Mucosa of descending colon (tissue), 3 donors: ENCODE measurements around the gene JUND. TPM values are rescaled to one million over a fixed set of nuclear protein-coding genes. Genes with fewer than 3 reads are reported as not detected.
A peak's percentile ranks its signal among the peaks of the same experiment; 100 is the strongest.

ENCODE experiments used
- ATAC-seq: fragments of 200-7000 bp; cut with Tn5 transposase; one replicate; pipeline ENCODE4 v1.9.1; 2020; ENCODE audit warnings: mild to moderate bottlenecking, moderate library complexity
- DNase-seq, 3 donors: peaks; one replicate each; pipeline ENCODE4 v3.0.0-alpha.2; 2020
- H3K36me3 ChIP-seq: fragments of 200-600 bp; one replicate; pipeline ENCODE4 v1.8.0; 2021; ENCODE audit warnings: low read depth, mild to moderate bottlenecking
- H3K4me1 ChIP-seq: fragments of 200-600 bp; one replicate; pipeline ENCODE4 v1.8.0; 2021; ENCODE audit warnings: low read depth, mild to moderate bottlenecking
- H3K4me3 ChIP-seq: fragments of 200-600 bp; one replicate; pipeline ENCODE4 v1.8.0; 2021; ENCODE audit warnings: mild to moderate bottlenecking
- H3K9me3 ChIP-seq: fragments of 200-600 bp; one replicate; pipeline ENCODE4 v1.8.0; 2021; ENCODE audit warnings: mild to moderate bottlenecking
- intact Hi-C, 2 donors: fragments of 100-400 bp; cut with DNase I in 1 of 2; cut with micrococcal nuclease in 1 of 2; formaldehyde crosslinking; loops; one replicate each; pipeline versions ENCODE4 v1.11.0 to v1.11.1; 2022; cut with DNase I, micrococcal nuclease
- total RNA-seq, 3 donors: library from RNA; stranded (reverse); fragmentation: NEBNext Ultra II Directional in 2 of 3; extraction: Animal tissue kit (Norgen Biotek cat#: 25700) in 2 of 3; gene quantifications; one replicate each; pipeline versions ENCODE4 v1.2.1 to v1.2.4, GENCODE V29; 2021 to 2023
- TF ChIP-seq, protein P1 (sequence below): fragments of 200-600 bp; IDR thresholded peaks from one replicate; pipeline ENCODE4 v1.8.0; 2022; ENCODE audit warnings: antibody characterized with exemption, mild to moderate bottlenecking
- donor health status: DM: no; HTN: no; CAD: no; lungs with moderate emphysema.
- donor health status: DM: no; HTN: no; CAD: no.
- donor health status: DM: no; HTN: yes; CAD: no.

Gene JUND
- total RNA-seq, 3 donors from 2014 or later: 267 to 328 (median 295) TPM

DNA sequence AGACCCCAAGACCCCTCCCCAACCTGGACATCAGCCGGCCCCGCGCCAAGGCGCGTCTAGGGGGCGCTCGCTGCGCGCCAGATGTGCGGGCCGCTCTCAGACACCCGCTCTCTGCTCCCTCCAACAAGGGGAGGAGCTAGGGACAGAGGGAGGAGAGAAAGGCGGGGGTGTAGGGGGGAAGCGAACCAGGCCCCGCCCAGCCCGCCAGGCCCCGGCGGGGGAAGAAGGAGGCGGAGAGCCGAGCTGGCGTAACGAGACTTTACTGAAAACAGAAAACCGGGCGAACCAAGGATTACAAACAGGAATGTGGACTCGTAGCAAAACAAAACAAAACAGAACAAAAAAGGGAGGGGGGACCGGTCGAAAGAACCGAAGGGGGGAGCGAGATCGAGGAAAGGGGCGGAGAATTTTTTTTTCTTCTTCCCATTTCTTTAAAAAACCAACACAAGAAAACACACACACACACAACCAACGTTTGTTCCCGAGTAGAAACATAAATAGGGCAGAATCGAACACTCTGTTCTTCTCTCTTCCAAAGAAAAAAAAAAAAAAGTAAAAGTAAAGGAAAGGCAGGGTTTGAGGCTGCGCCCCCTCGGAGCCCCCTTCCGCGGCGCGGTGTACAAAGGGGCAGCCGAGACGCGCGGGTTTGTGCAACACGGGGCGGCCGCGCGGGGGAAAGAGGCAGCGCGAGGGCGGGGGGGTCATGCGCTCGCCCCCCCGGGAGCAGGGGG lies 1.7 kb downstream of the JUND start:
- DNase-seq: peak; percentile 94 to 95 (median 95)
- H3K4me1 ChIP-seq: peaks cover 65% of the 10 kb centered on the region
- intact Hi-C loops: loop anchor here (5.0 kb wide), 1 partner anchor 43 kb away; the partner anchor contains the start of gene LSM4 (in 2 of the 2)
- peak overlapping the region; percentile 98 for H3K4me3 ChIP-seq
- no peaks in the 10 kb centered on the region for H3K9me3 ChIP-seq
- no peaks in the 10 kb centered on the region for H3K36me3 ChIP-seq
- ATAC-seq: peak; percentile 50
- TF ChIP-seq, protein P1, sequence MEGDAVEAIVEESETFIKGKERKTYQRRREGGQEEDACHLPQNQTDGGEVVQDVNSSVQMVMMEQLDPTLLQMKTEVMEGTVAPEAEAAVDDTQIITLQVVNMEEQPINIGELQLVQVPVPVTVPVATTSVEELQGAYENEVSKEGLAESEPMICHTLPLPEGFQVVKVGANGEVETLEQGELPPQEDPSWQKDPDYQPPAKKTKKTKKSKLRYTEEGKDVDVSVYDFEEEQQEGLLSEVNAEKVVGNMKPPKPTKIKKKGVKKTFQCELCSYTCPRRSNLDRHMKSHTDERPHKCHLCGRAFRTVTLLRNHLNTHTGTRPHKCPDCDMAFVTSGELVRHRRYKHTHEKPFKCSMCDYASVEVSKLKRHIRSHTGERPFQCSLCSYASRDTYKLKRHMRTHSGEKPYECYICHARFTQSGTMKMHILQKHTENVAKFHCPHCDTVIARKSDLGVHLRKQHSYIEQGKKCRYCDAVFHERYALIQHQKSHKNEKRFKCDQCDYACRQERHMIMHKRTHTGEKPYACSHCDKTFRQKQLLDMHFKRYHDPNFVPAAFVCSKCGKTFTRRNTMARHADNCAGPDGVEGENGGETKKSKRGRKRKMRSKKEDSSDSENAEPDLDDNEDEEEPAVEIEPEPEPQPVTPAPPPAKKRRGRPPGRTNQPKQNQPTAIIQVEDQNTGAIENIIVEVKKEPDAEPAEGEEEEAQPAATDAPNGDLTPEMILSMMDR: peak; percentile 75

DNA sequence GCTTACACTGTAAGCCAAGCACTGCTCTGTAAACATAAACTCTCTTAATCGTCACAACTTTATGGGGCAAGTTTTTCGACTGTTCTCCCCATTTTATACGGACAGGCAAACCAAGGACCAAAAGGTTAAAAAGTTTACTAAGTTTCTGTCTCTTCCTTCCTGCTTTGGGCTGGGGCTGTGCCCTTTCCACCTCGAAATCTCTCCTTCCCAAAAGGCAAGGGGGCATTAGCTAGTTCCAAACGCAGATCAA lies 2.2 kb downstream of the JUND start:
- no peak for ATAC-seq
- Histone ChIP-seq H3K9me3 (no peaks in the 10 kb centered on the region), H3K36me3 (no peaks in the 10 kb centered on the region), H3K4me1 (peaks cover 67% of the 10 kb centered on the region), H3K4me3 (peak overlapping the region; percentile 98)
- no peak for DNase-seq
- intact Hi-C loops: loop anchor here in 1 of 2 donors (5.0 kb wide), 1 partner anchor 43 kb away; the partner anchor contains the start of gene LSM4
- TF ChIP-seq, protein P1: no peak

DNA sequence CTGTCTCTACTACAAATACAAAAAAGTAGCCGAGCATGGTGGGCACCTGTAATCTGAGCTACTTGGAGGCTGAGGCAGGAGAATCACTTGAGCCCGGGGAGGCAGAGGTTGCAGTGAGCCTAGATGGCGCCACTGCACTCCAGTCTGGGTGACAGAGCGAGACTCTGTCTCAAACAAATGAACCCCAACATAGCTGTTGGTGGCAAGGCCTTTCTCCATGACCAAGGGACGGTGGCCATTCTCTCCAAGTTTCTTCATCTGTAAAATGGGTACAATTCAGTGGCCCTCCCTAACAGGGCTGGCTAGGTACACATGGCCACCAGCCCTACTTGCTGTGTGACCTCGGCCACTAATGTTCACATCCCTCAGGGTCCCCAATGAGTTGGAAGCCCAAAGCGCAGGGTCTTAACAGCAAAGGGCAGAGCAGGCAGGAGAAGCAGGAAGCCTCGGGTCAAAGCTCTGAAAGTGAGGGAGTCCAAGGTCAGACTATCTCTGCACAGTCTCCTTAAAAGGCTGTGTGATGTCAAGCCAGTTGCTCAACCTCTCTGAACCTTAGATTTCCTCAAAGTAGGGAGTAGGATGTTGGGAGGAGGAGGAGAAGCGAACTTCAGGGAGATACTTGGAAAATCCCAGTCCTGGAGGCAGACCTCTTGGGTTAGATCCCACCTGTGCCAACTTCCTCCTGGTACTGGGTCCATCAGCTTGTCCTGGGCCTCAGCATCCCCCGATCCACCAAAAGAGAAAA lies 2.7 kb downstream of the JUND start:
- Histone ChIP-seq H3K36me3 (no peaks in the 10 kb centered on the region), H3K9me3 (no peaks in the 10 kb centered on the region), H3K4me1 (peaks cover 68% of the 10 kb centered on the region), H3K4me3 (no peak overlapping the region)
- no peak for ATAC-seq
- DNase-seq: peak in 2 of 3 donors; percentile 60 to 68
- TF ChIP-seq, protein P1: no peak
- intact Hi-C loops: loop anchor here in 1 of 2 donors (5.0 kb wide), 1 partner anchor 44 kb away; the partner anchor contains the start of gene LSM4

DNA sequence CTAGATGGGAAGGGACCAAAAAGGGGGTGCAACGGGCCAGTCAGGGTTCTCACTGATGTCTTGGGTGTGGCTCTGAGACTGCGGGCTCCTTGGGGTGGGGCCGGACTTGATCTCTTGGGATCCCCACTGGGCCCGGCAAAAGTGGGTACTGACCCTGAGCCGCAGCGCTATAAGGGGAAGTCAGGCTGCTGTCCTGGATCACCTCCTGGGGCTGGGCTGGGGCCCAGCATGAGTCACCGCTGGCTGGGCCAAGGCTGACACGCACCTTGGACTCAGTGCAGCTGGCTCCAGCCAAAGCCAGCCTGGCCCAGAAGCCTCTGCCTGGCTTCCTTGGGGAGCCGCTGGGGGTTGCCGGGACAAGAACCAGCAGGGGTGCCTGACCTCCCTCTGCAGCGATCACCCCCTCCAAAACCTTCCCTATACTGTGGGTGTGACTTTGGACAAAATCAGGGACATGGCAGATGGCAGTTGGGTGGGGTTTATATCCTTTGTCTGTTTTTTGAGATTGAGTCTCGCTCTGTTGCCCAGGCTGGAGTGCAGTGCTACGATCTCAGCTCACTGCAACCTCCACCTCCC lies 6.6 kb downstream of the JUND start:
- intact Hi-C loops: loop anchor here in 1 of 2 donors (5.0 kb wide), 1 partner anchor 47 kb away; the partner anchor contains the start of gene LSM4
- peak; percentile 81 for ATAC-seq
- Histone ChIP-seq H3K9me3 (no peaks in the 10 kb centered on the region), H3K36me3 (no peaks in the 10 kb centered on the region), H3K4me1 (peaks cover 55% of the 10 kb centered on the region), H3K4me3 (no peak overlapping the region)
- DNase-seq: peak; percentile 87 to 94 (median 93)
- TF ChIP-seq, protein P1: no peak

DNA sequence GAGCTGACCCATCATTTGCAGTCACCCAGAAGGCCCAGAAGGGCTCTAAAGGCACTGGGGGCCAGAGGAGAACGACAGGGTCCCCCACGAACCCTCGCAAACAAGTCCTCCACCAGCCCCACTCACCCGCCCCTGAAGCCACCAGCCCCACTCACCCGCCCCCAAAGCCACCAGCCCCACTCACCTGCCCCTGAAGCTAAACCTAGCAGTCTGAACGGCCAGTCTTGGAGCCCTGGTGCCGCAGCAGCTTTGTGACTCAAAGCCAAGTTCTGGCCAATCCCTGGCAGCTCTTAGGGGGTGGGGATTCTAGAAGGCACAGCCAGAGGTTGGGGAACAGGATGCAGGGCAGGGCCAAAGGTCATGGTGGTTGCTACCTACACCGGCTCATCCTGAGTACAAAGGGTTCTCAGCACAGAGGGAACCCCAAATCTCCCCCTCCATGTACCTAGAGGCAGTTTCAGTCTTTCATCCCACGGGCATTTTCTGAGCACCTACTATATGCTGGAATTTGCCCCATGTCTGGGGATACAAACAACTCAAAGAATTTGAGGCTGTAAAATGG lies 7.1 kb downstream of the JUND start, which contains the start of gene IQCN:
Gene IQCN, minus strand, starts transcription at position 234 of the 562 bp plus-strand sequence. CDS start 4,974 bp downstream, outside the sequence.
- ATAC-seq (peak; percentile 50), DNase-seq (peak; percentile 61 to 73 (median 62))
- Histone ChIP-seq H3K4me3 (no peak within 1 kb of the TSS), H3K36me3 (no peaks in the 10 kb centered on the region), H3K4me1 (peaks cover 51% of the 10 kb centered on the region), H3K9me3 (no peaks in the 10 kb centered on the region)
- intact Hi-C loops: no loop called here
- TF ChIP-seq, protein P1: no peak
